SK-N-SH (cell line): Measurements from ENCODE around the gene RPS15A. TPM values are rescaled to one million over a fixed set of nuclear protein-coding genes. Genes with fewer than 3 reads are reported as not detected.

Experiments
- CTCF ChIA-PET: fragments of 300-600, 350-600 bp; formaldehyde crosslinking; extraction: SDS; loops from one replicate; lab custom pipeline; 2021; lab: Yijun Ruan, JAX
- POLR2A ChIA-PET: fragments of 350-600 bp; sonication (Branson Sonifier 250); formaldehyde crosslinking; extraction: SDS; loops from one replicate; lab custom pipeline; 2020; ENCODE audit warnings: antibody characterized with exemption, inconsistent platforms; lab: Yijun Ruan, JAX
- DNase-seq: peaks from one replicate; pipeline ENCODE4 v3.0.0; 2012
- H2AFZ ChIP-seq: fragments of 200-600 bp; sonication (generic); 2 replicates; pipeline ENCODE4 v1.8.1; 2016; ENCODE audit warnings: antibody characterized with exemption, mild to moderate bottlenecking, low read depth
- H3F3A ChIP-seq: fragments of 200-600 bp; sonication (generic); replicated peaks from 2 replicates; pipeline ENCODE3; 2016; ENCODE audit warnings: antibody characterized with exemption, mild to moderate bottlenecking; ENCODE audit not compliant: insufficient read depth
- H3K27ac ChIP-seq, 2 experiments: fragments of 200-500 bp in 1 of 2; fragments of 200-600 bp in 1 of 2; sonication (Bioruptor generic) in 1 of 2; sonication (generic), shearing (Covaris generic) in 1 of 2; 2 replicates each; pipeline versions ENCODE4 v1.5.1 to v1.6.1; 2014 to 2016; ENCODE audit warnings: low read depth in 2 of 2, inconsistent platforms in 1 of 2, low read length in 1 of 2, mild to moderate bottlenecking in 1 of 2, mixed read lengths in 1 of 2
- H3K27me3 ChIP-seq: fragments of 200-600 bp; sonication (generic), shearing (Covaris generic); 2 replicates; pipeline ENCODE4 v1.6.1; 2016; ENCODE audit warnings: mixed run types; ENCODE audit not compliant: insufficient read depth
- H3K36me3 ChIP-seq, 2 experiments: fragments of 200-500 bp in 1 of 2; fragments of 200-600 bp in 1 of 2; sonication (Bioruptor generic) in 1 of 2; sonication (generic) in 1 of 2; replicated peaks in 1 of 2; 2 replicates each; pipeline versions ENCODE3 to v1.5.1; 2014 to 2016; ENCODE audit warnings: low read length in 1 of 2, mild to moderate bottlenecking in 1 of 2; ENCODE audit not compliant: insufficient read depth in 2 of 2, control insufficient read depth in 1 of 2
- H3K4me1 ChIP-seq, 2 experiments: fragments of 200-500 bp in 1 of 2; fragments of 200-600 bp in 1 of 2; sonication (Bioruptor generic) in 1 of 2; sonication (generic), shearing (Covaris generic) in 1 of 2; 2 replicates each; pipeline versions ENCODE4 v1.5.1 to v1.6.1; 2014 to 2016; ENCODE audit warnings: low read depth in 1 of 2, low read length in 1 of 2, mixed run types in 1 of 2; ENCODE audit not compliant: insufficient read depth in 2 of 2, control insufficient read depth in 1 of 2
- H3K4me2 ChIP-seq: fragments of 200-600 bp; sonication (generic), shearing (Covaris generic); 2 replicates; pipeline ENCODE4 v1.6.1; 2017; ENCODE audit warnings: mixed run types
- H3K4me3 ChIP-seq, 2 experiments: fragments of 200-500 bp in 1 of 2; fragments of 200-600 bp in 1 of 2; sonication (Bioruptor generic) in 1 of 2; sonication (generic), shearing (Covaris generic) in 1 of 2; 2 replicates each; pipeline versions ENCODE4 v1.5.1 to v1.8.1; 2014 to 2016; ENCODE audit warnings: low read depth in 2 of 2, inconsistent platforms in 1 of 2, low read length in 1 of 2, mild to moderate bottlenecking in 1 of 2, mixed read lengths in 1 of 2, moderate library complexity in 1 of 2
- H3K79me2 ChIP-seq: fragments of 200-600 bp; sonication (generic); 2 replicates; pipeline ENCODE4 v1.8.1; 2017; ENCODE audit warnings: mild to moderate bottlenecking; ENCODE audit not compliant: insufficient read depth
- H3K9ac ChIP-seq: fragments of 200-600 bp; sonication (generic); 2 replicates; pipeline ENCODE4 v1.6.1; 2017; ENCODE audit warnings: mixed run types
- H3K9me2 ChIP-seq: fragments of 200-600 bp; sonication (generic); 2 replicates; pipeline ENCODE4 v1.6.1; 2017; ENCODE audit warnings: mixed run types
- H3K9me3 ChIP-seq: fragments of 200-600 bp; sonication (generic); 2 replicates; pipeline ENCODE4 v1.6.1; 2017; ENCODE audit warnings: mixed run types, mild to moderate bottlenecking, moderate library complexity
- H4K20me1 ChIP-seq: fragments of 200-600 bp; sonication (generic); 2 replicates; pipeline ENCODE4 v1.6.1; 2017; ENCODE audit warnings: mild to moderate bottlenecking, mixed run types; ENCODE audit not compliant: insufficient read depth
- CHD2 ChIP-seq: fragments of 150-350 bp; IDR thresholded peaks from 2 replicates; pipeline ENCODE4 v1.6.1; 2018; ENCODE audit warnings: low read length; ENCODE audit not compliant: partially characterized antibody
- ELF1 ChIP-seq: IDR thresholded peaks from 2 replicates; pipeline ENCODE4 v1.4.0; 2012
- FOXJ3 ChIP-seq: sonication (generic); formaldehyde crosslinking; IDR thresholded peaks from 2 replicates; pipeline ENCODE4 v1.5.1; 2020; ENCODE audit warnings: mild to moderate bottlenecking, missing genetic modification reagents
- GABPA ChIP-seq: IDR thresholded peaks from 2 replicates; pipeline ENCODE4 v1.4.0; 2012; ENCODE audit warnings: low read depth, mild to moderate bottlenecking
- IRF3 ChIP-seq: fragments of 150-350 bp; IDR thresholded peaks from 2 replicates; pipeline ENCODE4 v1.6.1; 2016; ENCODE audit warnings: mild to moderate bottlenecking, low read depth, low read length
- MAX ChIP-seq: IDR thresholded peaks from 2 replicates; pipeline ENCODE4 v1.4.0; 2012; ENCODE audit warnings: low read depth
- MEF2A ChIP-seq: IDR thresholded peaks from 2 replicates; pipeline ENCODE4 v1.4.0; 2012; ENCODE audit warnings: low read depth, borderline replicate concordance
- NRF1 ChIP-seq: IDR thresholded peaks from 2 replicates; pipeline ENCODE4 v1.6.1; 2012; ENCODE audit warnings: low read depth, mild to moderate bottlenecking, low read length
- RAD21 ChIP-seq: IDR thresholded peaks from 2 replicates; pipeline ENCODE4 v1.6.1; 2012; ENCODE audit warnings: mild to moderate bottlenecking, low read length
- RCOR1 ChIP-seq: fragments of 150-350 bp; IDR thresholded peaks from 2 replicates; pipeline ENCODE4 v1.6.1; 2017; ENCODE audit warnings: antibody characterized with exemption, low read length
- REST ChIP-seq: IDR thresholded peaks from 2 replicates; pipeline ENCODE4 v1.6.1; 2012; ENCODE audit warnings: mild to moderate bottlenecking, low read depth, low read length, moderate library complexity
- RFX5 ChIP-seq: IDR thresholded peaks from 2 replicates; pipeline ENCODE4 v1.6.1; 2012; ENCODE audit warnings: mild to moderate bottlenecking, improper control_type of control experiment, low read length
- SIN3A ChIP-seq: IDR thresholded peaks from 2 replicates; pipeline ENCODE4 v1.6.1; 2012; ENCODE audit warnings: low read depth, mild to moderate bottlenecking, low read length, moderate library complexity, borderline replicate concordance
- TCF12 ChIP-seq: IDR thresholded peaks from 2 replicates; pipeline ENCODE4 v1.4.0; 2012
- TEAD4 ChIP-seq: IDR thresholded peaks from 2 replicates; pipeline ENCODE4 v1.4.0; 2012; ENCODE audit warnings: mild to moderate bottlenecking, borderline replicate concordance; ENCODE audit not compliant: insufficient read depth
- USF2 ChIP-seq: fragments of 150-350 bp; IDR thresholded peaks from 2 replicates; pipeline ENCODE4 v1.6.1; 2017; ENCODE audit warnings: antibody characterized with exemption, low read length, low read depth, borderline replicate concordance
- YY1 ChIP-seq: IDR thresholded peaks from 2 replicates; pipeline ENCODE4 v1.4.0; 2012; ENCODE audit warnings: low read depth, mild to moderate bottlenecking
- WGBS: methylation state at CpG from one replicate; pipeline ENCODE4 v1.1.6; 2017; ENCODE audit warnings: low lambda C conversion rate; 5-methylcytosine and 5-hydroxymethylcytosine counted together
- polyA plus RNA-seq, 3 experiments: library from polyadenylated mRNA; depleted of rRNA; stranded (reverse); fragments of >200 nt; gene quantifications; 2 replicates each; pipeline ENCODE4 v1.2.3, GENCODE V29; 2012

The RPS15A gene
- polyA plus RNA-seq, 1 of the 3 experiments (the other 2 are of a cell fraction), result 6,745 TPM

- POLR2A ChIA-PET, result no interaction called here
- no peak overlapping the region for H3K27ac ChIP-seq
- no peaks in the 10 kb centered on the region for H3K27me3 ChIP-seq
- H3K36me3 ChIP-seq, result peaks cover 89 to 97% of the 10 kb centered on the region in 2 experiments
- H3F3A ChIP-seq, result peaks cover 8% of the 10 kb centered on the region
- no peak overlapping the region for H2AFZ ChIP-seq
- no peak overlapping the region for H3K4me3 ChIP-seq
- CTCF ChIA-PET, result interaction anchor here (1.5 to 2.7 kb wide), 2 partner anchors 35 to 133 kb away, joined by 3 to 7 read pairs; partner anchors contain the start of gene ARL6IP1
- H3K9ac ChIP-seq, result no peak overlapping the region
- DNase-seq, result no peak
- TF ChIP-seq FOXJ3 (CRISPR knock-in tag), result no peak
- no peak for TF ChIP-seq USF2
- no peak for TF ChIP-seq REST
- TF ChIP-seq GABPA, result no peak
- TF ChIP-seq CHD2, result no peak
- no peak for TF ChIP-seq YY1
- no peak for TF ChIP-seq MEF2A
- no peak for TF ChIP-seq RCOR1
- TF ChIP-seq SIN3A, result no peak
- no peak for TF ChIP-seq RFX5
- TF ChIP-seq RAD21, result no peak
- no peak for TF ChIP-seq MAX
- no peak for TF ChIP-seq TCF12
- TF ChIP-seq ELF1, result no peak
- H3K9me2 ChIP-seq, result no peaks in the 10 kb centered on the region
- no peaks in the 10 kb centered on the region for H3K9me3 ChIP-seq
- H4K20me1 ChIP-seq, result no peaks in the 10 kb centered on the region
- H3K4me2 ChIP-seq, result no peak overlapping the region
- peaks cover 3% of the 10 kb centered on the region; the same call in 1 of the 2 replicates for H3K79me2 ChIP-seq
- H3K4me1 ChIP-seq, result no peaks in the 10 kb centered on the region
Observed at GRCh38 chr16:18836702-18837101, 46.6 kb upstream of the RPS15A start.

- POLR2A ChIA-PET, result no interaction called here
- H3K36me3 ChIP-seq, result peaks cover 91 to 93% of the 10 kb centered on the region in 2 experiments
Observed at GRCh38 chr16:18834864-18835263, 44.7 kb upstream of the RPS15A start.

More at GRCh38 chr16:18834864-18835263, 44.7 kb upstream of the RPS15A start:
- H3K9me2 ChIP-seq, result no peaks in the 10 kb centered on the region
- TF ChIP-seq TEAD4 (no peak), IRF3 (no peak), MEF2A (no peak), ELF1 (no peak), NRF1 (no peak), RAD21 (no peak), FOXJ3 (CRISPR knock-in tag) (no peak)
- TF ChIP-seq, all 33 proteins: peak for 0
- Histone ChIP-seq H2AFZ (no peak overlapping the region), H3K4me3 (no peak overlapping the region), H3K9ac (no peak overlapping the region), H3K79me2 (no peaks in the 10 kb centered on the region), H3K27ac (no peak overlapping the region), H3K4me2 (no peak overlapping the region), H3K27me3 (no peaks in the 10 kb centered on the region), H3F3A (peaks cover 12% of the 10 kb centered on the region), H3K9me3 (no peaks in the 10 kb centered on the region), H3K4me1 (no peaks in the 10 kb centered on the region), H4K20me1 (no peaks in the 10 kb centered on the region)
- DNase-seq, result no peak
- CTCF ChIA-PET, result interaction anchor here (0.8 to 2.7 kb wide), 4 partner anchors 13 to 129 kb away, joined by 3 to 7 read pairs (median 3); partner anchors contain the start of gene ARL6IP1
- WGBS, result 93% methylated on average over 4 of the region's 4 CpGs
